Activated naive CD8-positive, alpha-beta T cell treated with anti-CD3 and anti-CD28 coated beads, Interleukin-2, amount 50 U/mL, for 24 hours (primary cell): ENCODE data around the gene NAT9.

ENCODE experiments used
- ATAC-seq: fragments of 150-1000 bp; cut with Tn5 transposase; one replicate; pipeline ENCODE4 v1.10.0; 2021
- DNase-seq: peaks from one replicate; pipeline ENCODE4 v3.0.0; 2021
- H3K27ac Mint-ChIP-seq: one replicate; pipeline ENCODE4 v1.8.0; 2021; ENCODE audit warnings: mild to moderate bottlenecking, mixed read lengths
- H3K27me3 Mint-ChIP-seq: one replicate; pipeline ENCODE4 v1.8.0; 2021; ENCODE audit warnings: mixed read lengths
- H3K36me3 Mint-ChIP-seq: one replicate; pipeline ENCODE4 v1.8.0; 2021; ENCODE audit warnings: low read depth, mixed read lengths
- H3K4me1 Mint-ChIP-seq: one replicate; pipeline ENCODE4 v1.8.0; 2021; ENCODE audit warnings: mixed read lengths
- H3K4me3 Mint-ChIP-seq: one replicate; pipeline ENCODE4 v1.8.0; 2021; ENCODE audit warnings: mild to moderate bottlenecking, moderate library complexity, mixed read lengths
- H3K9me3 Mint-ChIP-seq: one replicate; pipeline ENCODE4 v1.8.0; 2021; ENCODE audit warnings: mixed read lengths

NAT9 gene

DNA sequence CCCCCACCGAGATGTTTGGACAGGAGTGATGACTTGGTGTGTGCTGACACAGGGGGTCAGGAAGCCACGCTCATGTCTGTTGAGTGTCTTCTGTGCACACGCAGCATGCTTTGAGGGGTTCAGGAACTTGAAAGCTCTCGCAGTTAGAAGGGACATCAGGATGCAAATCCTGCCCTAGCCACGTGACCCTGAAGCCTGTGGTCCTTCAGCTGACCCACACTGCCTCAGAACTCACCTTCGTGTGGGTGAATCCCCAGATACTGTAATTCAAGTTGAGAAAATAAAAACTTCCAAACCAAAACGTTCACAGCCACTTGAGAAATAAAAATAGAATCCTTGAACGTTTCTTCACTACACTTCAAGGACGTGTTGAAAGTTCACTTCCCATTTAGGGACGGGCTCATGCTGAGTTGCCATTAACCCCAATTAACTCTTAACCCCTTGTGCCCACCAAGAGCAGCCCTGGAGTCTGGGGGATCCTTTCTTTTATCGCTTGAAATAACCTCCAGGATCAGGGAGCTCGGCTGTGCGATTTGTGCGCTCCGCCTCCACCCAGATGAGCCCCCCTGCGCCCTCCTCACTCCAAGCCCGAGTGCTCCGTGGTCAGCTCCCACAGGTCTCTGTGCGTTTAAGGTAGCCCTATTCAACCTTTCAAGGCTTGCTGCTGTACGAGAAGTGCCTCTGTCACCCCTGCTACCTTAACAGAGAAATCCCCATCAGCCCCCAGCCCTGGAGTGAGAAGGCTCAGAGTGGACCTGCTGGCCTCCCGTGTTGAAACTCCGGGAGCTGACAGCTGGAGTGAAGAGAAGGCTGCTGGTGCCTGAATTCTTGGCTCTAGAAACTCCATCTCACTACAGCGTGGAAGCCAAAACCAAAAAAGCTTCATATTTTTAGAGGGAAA is 36.2 kb upstream of the NAT9 start:
- Mint-ChIP-seq H3K27ac (no peak overlapping the region), H3K36me3 (peaks cover 9% of the 10 kb centered on the region), H3K27me3 (no peaks in the 10 kb centered on the region), H3K9me3 (no peaks in the 10 kb centered on the region), H3K4me1 (no peaks in the 10 kb centered on the region), H3K4me3 (no peak overlapping the region)
- DNase-seq (no peak), ATAC-seq (no peak)

DNA sequence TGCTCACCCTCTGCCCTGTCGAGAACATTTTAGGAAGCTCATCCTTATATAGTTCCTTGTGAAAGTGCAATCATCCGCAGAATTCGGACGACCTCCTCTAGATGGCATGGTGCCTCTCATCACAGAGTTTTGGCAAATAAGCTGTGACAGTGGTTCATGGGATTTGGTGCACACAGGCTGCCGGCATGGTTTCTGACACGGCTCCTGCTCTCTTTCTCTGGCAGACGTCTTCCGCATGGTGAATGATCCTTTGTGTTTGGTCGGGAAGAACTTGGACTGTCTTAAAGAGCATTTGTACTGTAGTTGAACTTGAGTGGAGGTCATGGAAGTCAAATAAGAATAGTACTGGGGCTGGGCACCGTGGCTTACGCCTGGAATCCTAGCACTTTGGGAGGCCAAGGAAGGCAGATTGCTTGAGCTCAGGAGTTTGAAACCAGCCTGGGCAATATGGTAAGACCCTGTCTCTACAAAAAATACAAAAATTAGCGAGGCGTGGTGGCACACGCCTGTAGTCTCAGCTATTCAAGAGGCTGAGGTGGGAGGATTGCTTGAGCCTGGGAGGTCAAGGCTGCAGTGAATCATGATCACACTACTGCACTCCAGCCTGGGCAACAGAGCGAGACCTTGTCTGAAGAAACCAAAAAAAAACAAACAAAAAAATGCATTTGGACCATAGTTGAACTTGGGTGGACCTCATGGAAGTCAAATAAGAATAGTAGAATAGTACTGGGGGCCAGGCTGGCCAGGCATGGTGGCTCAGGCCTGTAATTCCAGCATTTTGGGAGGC is 34.7 kb upstream of the NAT9 start:
- no peak overlapping the region for H3K27ac Mint-ChIP-seq
- H3K4me1 Mint-ChIP-seq: no peaks in the 10 kb centered on the region
- ATAC-seq: no peak
- H3K27me3 Mint-ChIP-seq: no peaks in the 10 kb centered on the region
- no peak for DNase-seq
- no peaks in the 10 kb centered on the region for H3K9me3 Mint-ChIP-seq
- H3K4me3 Mint-ChIP-seq: no peak overlapping the region
- H3K36me3 Mint-ChIP-seq: peaks cover 7% of the 10 kb centered on the region

DNA sequence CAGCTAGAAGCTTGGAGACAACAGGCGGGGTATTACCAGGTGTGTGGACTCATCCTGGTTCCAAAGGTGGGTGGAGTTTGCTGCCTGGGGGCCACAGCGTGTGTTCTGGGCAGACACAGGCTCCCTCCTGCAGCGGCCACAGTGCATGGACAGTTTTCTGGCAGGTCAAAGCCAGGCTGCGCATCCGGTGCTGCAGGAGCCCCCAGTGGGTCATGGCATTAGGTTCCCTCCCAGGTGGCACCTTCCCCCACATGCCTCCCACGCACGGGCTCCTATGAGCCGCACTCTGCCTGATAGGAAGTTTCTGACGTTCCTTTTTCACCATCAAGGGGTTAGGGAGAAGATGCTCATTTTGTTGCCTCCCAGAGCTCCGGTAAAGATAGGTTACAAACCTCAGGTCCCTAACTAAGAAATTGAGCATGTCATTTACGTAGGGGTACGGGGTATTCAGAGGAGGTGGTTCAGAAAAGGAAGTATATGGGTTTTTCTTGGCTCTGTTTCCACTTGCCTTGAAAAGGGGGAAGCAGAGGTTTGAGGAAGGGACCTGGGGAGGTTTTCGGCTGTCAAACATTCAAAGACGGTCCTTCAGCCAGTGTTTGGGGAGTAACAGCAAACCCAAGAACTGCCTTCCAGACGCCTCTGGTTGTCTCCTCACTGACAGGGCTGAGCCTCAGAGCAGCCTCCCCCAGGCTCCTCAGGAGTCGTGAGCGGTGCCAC is 32.7 kb upstream of the NAT9 start:
- no peak for ATAC-seq
- H3K27ac Mint-ChIP-seq: no peak overlapping the region
- H3K27me3 Mint-ChIP-seq: no peaks in the 10 kb centered on the region

DNA sequence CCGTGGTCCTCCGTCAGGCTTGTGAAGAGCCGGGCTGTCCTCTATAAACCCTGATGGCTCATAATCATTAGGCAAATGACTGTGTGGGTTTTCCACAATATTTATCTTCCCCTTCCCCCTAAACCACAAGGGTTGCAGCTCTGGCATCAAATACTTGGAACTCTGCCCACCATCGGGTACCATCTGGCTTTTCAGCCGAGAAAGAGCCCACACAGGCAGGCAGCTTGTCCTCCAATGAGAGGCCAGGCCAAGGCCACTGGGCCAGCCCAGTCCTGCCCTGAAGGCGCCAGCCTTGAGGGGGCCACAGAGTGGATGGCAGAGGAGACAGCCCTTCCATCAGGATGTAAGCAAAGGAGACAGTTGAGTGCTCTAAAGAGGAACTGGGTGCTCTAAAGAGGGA is 31.8 kb upstream of the NAT9 start:
- Mint-ChIP-seq H3K4me3 (no peak overlapping the region), H3K9me3 (no peaks in the 10 kb centered on the region), H3K27me3 (no peaks in the 10 kb centered on the region), H3K27ac (no peak overlapping the region), H3K36me3 (peaks cover 5% of the 10 kb centered on the region), H3K4me1 (no peaks in the 10 kb centered on the region)
- DNase-seq (no peak), ATAC-seq (no peak)

More for the DNA sequence above, 32.7 kb upstream of the NAT9 start:
- H3K4me3 Mint-ChIP-seq: no peak overlapping the region
- H3K9me3 Mint-ChIP-seq: no peaks in the 10 kb centered on the region
- H3K36me3 Mint-ChIP-seq: peaks cover 3% of the 10 kb centered on the region
- DNase-seq: no peak
- no peaks in the 10 kb centered on the region for H3K4me1 Mint-ChIP-seq

DNA sequence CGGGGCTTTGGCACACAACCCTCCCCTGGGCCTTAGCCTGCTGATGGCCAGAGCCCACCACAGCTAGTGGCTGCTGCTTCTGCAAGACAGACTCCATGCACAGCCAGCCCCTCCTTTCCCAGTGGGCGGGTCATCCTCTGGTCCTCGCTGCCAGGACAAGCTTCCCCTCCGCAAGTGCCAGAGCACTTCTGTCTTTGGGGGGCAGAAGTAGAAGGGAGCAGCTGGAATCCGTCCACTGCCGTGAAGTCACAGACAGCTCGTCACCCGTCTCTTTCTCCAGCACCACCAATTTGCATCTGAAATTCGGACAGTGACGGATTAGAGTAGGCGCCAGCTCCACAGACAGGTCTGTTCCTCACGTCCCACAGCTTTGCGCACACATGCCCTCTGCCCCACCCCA is 31.3 kb upstream of the NAT9 start:
- no peak for DNase-seq
- Mint-ChIP-seq H3K4me1 (no peaks in the 10 kb centered on the region), H3K36me3 (peaks cover 8% of the 10 kb centered on the region), H3K27me3 (no peaks in the 10 kb centered on the region), H3K4me3 (no peak overlapping the region), H3K27ac (no peak overlapping the region), H3K9me3 (no peaks in the 10 kb centered on the region)
- ATAC-seq: no peak

DNA sequence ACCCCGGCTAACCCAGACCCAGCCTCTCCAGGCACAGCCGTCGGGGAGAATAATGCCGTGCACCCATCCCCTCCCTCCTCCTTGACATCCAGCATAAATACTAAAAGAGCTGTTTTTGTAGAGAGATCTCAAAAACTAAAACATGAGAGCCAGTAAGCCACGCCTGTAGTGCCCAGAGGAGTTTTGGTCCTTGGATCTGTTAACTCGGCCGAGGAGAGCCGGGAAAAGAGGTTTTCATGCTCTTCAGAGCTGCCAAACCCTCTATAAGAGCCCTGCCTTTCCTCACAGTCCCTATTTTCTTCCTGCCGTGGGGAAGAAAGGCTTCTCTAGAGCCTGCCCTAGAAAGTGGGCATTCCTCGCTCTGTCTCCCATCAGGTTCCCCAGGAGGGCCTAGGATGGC is 30.2 kb upstream of the NAT9 start:
- Mint-ChIP-seq H3K9me3 (no peaks in the 10 kb centered on the region), H3K4me1 (no peaks in the 10 kb centered on the region), H3K27ac (no peak overlapping the region), H3K27me3 (no peaks in the 10 kb centered on the region), H3K4me3 (no peak overlapping the region), H3K36me3 (peaks cover 8% of the 10 kb centered on the region)
- no peak for ATAC-seq
- DNase-seq: no peak

DNA sequence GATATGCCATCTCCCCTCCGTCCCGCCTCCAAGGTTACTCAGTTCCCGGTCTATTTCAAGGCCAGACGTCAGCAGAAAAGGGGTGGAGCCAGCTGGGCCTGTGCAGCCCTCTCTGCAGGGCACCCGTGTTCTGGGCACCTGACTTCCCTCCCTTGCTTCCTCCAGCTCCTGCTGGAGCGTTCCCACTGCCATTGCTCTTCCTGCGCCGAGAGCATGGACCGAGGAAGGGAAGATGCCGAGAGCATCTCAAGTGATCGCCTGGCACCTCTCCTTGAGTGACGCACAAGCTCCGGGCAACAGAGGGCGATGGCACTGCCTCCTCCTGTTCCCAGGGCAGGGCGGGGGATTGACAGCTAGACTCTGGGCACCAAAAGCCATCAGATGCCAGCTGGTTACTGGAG is 29.4 kb upstream of the NAT9 start:
- Mint-ChIP-seq H3K36me3 (peaks cover 9% of the 10 kb centered on the region), H3K4me1 (no peaks in the 10 kb centered on the region), H3K4me3 (no peak overlapping the region), H3K9me3 (no peaks in the 10 kb centered on the region), H3K27ac (no peak overlapping the region), H3K27me3 (no peaks in the 10 kb centered on the region)
- DNase-seq (no peak), ATAC-seq (no peak)

DNA sequence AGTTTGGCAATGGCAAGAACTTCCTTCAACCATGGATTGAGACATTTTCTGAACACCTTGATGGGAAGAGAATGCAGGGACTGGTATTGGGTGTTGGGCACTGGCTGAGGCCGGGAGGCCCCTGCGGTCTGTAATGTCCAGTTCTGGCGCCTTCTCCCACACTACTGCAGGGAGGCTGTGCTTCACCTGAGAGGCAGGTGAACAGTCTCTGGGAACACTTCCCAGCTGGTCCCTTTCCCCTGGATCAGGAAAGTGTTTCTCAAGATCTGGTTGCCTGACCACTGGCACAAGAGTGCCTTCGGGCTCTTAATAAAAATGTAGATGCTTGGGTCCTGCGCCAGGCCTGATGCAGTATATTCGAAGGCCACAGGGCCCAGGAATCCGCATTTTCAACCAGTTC is 28.5 kb upstream of the NAT9 start:
- no peak for ATAC-seq
- H3K4me3 Mint-ChIP-seq: no peak overlapping the region
- no peaks in the 10 kb centered on the region for H3K27me3 Mint-ChIP-seq
- no peaks in the 10 kb centered on the region for H3K9me3 Mint-ChIP-seq
- H3K27ac Mint-ChIP-seq: no peak overlapping the region
- no peaks in the 10 kb centered on the region for H3K4me1 Mint-ChIP-seq
- peaks cover 10% of the 10 kb centered on the region for H3K36me3 Mint-ChIP-seq
- DNase-seq: no peak

DNA sequence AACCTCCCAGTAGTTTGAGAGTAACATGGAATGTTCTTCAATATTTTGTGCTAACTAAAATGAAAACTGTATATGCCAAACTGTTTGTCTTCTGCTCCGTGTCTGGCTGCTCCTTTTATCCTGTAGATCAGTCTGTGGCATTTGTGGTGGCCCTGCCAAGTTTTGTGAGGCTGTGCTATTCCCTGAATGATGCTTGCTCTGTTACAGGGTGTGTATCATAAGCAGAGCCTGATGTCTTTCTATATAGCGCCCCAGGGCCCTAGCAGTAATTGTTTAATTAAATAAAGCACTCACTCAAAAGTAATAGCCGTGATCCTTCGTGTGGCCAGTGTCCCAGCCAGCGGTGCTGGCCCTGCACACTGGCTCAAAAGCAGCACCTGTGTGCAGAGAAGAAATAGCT is 27.8 kb upstream of the NAT9 start:
- H3K36me3 Mint-ChIP-seq: peaks cover 10% of the 10 kb centered on the region
- H3K4me3 Mint-ChIP-seq: no peak overlapping the region
- H3K27ac Mint-ChIP-seq: no peak overlapping the region
- no peaks in the 10 kb centered on the region for H3K27me3 Mint-ChIP-seq
- no peaks in the 10 kb centered on the region for H3K9me3 Mint-ChIP-seq
- no peak for DNase-seq
- H3K4me1 Mint-ChIP-seq: no peaks in the 10 kb centered on the region
- no peak for ATAC-seq

DNA sequence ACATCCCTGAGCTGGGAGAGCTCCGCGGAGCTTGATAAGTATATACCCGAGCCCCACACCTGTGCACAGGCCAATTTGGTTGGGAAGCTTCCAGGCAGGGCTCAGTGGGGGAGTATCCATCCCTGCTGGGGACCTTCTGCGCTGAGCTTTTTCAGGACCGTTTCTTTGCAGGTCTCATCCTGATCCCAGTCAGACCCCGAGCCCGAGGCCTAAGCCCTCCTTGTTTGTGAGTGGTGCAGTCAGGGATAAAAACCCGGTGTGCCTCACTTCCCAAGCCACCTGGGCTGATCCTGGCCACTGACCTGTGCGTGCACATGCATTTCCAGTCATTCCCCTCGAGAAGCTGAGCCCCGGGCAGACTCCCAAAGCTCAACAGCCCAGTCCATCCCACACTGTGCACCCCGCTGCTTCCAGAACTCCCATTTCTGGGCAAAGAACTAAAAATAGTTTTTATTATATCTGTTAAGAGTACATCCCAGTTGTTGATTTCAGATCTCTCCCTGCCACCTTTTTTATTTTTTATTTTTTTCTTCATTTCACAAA is 27.3 kb upstream of the NAT9 start:
- DNase-seq (no peak), ATAC-seq (no peak)
- Mint-ChIP-seq H3K9me3 (no peaks in the 10 kb centered on the region), H3K36me3 (peaks cover 10% of the 10 kb centered on the region), H3K27ac (no peak overlapping the region), H3K27me3 (no peaks in the 10 kb centered on the region), H3K4me1 (no peaks in the 10 kb centered on the region), H3K4me3 (no peak overlapping the region)

DNA sequence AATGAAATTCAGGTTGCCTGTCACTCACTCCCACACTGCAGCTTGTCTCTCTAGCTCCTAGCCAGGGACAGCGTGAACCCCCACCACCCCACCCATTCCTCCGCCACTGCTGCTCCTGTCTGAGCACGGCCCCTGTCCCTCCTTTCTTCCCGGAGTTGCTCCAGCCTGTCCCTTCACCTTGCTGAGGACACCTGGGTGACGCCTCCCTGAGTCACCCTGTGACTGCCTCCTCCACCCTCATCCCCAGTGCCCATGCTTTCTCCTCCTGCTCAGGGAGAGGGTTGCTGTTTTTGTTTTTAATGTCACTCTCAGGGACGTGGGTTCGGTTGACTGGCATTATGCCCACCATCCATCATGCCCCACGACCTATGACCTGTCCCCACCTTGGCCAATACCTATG is 25.8 kb upstream of the NAT9 start:
- Mint-ChIP-seq H3K27me3 (no peaks in the 10 kb centered on the region), H3K36me3 (peaks cover 10% of the 10 kb centered on the region), H3K4me3 (no peak overlapping the region), H3K4me1 (no peaks in the 10 kb centered on the region), H3K27ac (no peak overlapping the region), H3K9me3 (no peaks in the 10 kb centered on the region)
- DNase-seq: no peak
- ATAC-seq: no peak

DNA sequence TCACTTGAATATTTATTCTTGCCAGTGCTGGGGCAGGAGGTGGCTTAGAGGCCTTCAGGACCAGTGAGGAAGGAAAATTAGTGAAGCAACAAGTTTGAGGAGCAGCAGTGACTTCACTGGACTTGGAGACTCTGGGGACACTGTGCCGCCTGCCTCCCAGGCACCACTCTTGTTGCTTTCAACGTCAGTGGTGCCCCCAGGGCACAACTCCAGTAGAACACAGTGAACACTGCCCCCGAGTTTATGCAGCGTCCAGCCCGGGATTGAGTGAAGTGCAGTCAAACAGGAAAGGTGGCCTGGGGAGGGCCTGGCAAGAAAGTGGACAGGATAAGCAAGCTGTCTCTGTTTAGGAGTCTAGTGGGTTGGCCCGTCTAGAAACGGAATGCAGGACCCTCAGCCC is 24.4 kb upstream of the NAT9 start:
- no peaks in the 10 kb centered on the region for H3K27me3 Mint-ChIP-seq
- H3K36me3 Mint-ChIP-seq: peaks cover 14% of the 10 kb centered on the region
- no peak for DNase-seq
- no peaks in the 10 kb centered on the region for H3K4me1 Mint-ChIP-seq
- no peak overlapping the region for H3K4me3 Mint-ChIP-seq
- H3K27ac Mint-ChIP-seq: no peak overlapping the region
- ATAC-seq: no peak
- no peaks in the 10 kb centered on the region for H3K9me3 Mint-ChIP-seq

DNA sequence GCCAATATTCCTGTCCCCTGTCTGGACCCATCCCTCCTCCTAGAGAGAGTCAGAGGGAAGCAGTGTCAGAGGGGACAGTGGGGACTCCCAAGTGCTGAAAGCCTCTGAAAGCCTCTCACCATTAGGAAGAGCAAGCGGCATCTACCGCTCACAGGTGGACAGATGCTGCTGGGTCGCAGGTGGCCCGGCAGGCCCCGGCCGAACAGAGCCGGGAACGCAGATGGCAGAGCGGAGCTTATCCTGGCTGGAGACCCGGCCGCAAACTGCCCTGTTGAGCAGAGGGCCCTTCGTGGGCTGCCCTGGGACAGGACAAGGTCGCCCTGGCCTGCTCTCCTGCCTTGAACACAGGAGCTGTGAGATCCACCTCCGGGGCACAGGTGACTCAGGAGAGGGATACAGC is 23.0 kb upstream of the NAT9 start:
- H3K27ac Mint-ChIP-seq: no peak overlapping the region
- ATAC-seq (no peak), DNase-seq (no peak)
- H3K4me3 Mint-ChIP-seq: no peak overlapping the region
- no peaks in the 10 kb centered on the region for H3K9me3 Mint-ChIP-seq
- H3K4me1 Mint-ChIP-seq: no peaks in the 10 kb centered on the region
- no peaks in the 10 kb centered on the region for H3K27me3 Mint-ChIP-seq
- H3K36me3 Mint-ChIP-seq: peaks cover 15% of the 10 kb centered on the region

DNA sequence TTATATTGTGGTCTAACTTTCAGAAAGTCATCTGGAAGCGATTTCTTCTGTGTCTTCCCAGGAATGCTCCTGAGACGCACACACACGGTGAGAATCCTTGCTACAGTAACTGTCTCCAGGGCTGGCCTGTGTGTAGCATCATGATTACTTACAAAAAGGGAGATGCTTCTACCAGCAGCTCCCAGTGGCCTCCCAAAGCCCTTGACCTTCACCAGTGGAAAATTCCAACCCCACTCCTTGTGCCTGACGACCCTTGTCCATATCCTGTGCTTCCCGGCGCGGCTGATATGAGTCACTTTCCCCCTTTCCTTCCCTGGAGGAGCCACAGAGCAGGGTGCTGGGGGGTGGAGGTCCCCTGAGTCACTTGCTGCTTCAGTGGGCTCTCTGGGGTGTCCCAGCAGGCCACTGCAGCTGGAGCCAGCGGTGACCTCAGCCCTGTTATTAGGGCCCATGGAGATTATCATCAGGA is 22.1 kb upstream of the NAT9 start:
- Mint-ChIP-seq H3K27ac (no peak overlapping the region), H3K4me3 (no peak overlapping the region), H3K9me3 (no peaks in the 10 kb centered on the region), H3K4me1 (no peaks in the 10 kb centered on the region), H3K27me3 (no peaks in the 10 kb centered on the region), H3K36me3 (peaks cover 15% of the 10 kb centered on the region)
- no peak for DNase-seq
- ATAC-seq: no peak
